SK-N-SH treated with all-trans-retinoic acid at 6 μM for 48 hours (cell line): ENCODE data around the gene AMPD3.

ENCODE experiments used
- ARNTL ChIP-seq: fragments of 450-650 bp; formaldehyde crosslinking; IDR thresholded peaks from 2 replicates; pipeline ENCODE4 v1.5.0; 2020; ENCODE audit warnings: low read depth, mild to moderate bottlenecking, moderate library complexity, borderline replicate concordance
- ISL1 ChIP-seq: fragments of 250-450 bp; sonication (Bioruptor Pico); IDR thresholded peaks from 2 replicates; pipeline ENCODE4 v2.1.2; 2022; ENCODE audit warnings: mild to moderate bottlenecking, moderate library complexity
- OSR1 ChIP-seq: fragments of 250-450 bp; sonication (Bioruptor Pico); IDR thresholded peaks from 2 replicates; pipeline ENCODE4 v1.8.0; 2022; ENCODE audit warnings: moderate library complexity, mild to moderate bottlenecking, inconsistent platforms
- PATZ1 ChIP-seq: fragments of 250-450 bp; sonication (Bioruptor Pico); IDR thresholded peaks from 2 replicates; pipeline ENCODE4 v1.8.0; 2020; ENCODE audit warnings: mild to moderate bottlenecking, moderate library complexity, borderline replicate concordance
- POU6F1 ChIP-seq: fragments of 250-450 bp; sonication (Bioruptor Pico); IDR thresholded peaks from 2 replicates; pipeline ENCODE4 v1.8.0; 2021; ENCODE audit warnings: low read depth, mild to moderate bottlenecking, moderate library complexity, borderline replicate concordance
- RARB ChIP-seq: fragments of 250-450 bp; sonication (Bioruptor Pico); IDR thresholded peaks from 2 replicates; pipeline ENCODE4 v1.8.0; 2021; ENCODE audit warnings: mild to moderate bottlenecking, moderate library complexity
- SNAI2 ChIP-seq: fragments of 250-450 bp; sonication (Bioruptor Pico); IDR thresholded peaks from 2 replicates; pipeline ENCODE4 v1.5.0; 2020; ENCODE audit warnings: mild to moderate bottlenecking, moderate library complexity
- ZC3H10 ChIP-seq: fragments of 250-450 bp; sonication (Bioruptor Pico); IDR thresholded peaks from 2 replicates; pipeline ENCODE4 v1.5.1; 2021; ENCODE audit warnings: mild to moderate bottlenecking, moderate library complexity
- ZFP30 ChIP-seq: fragments of 450-650 bp; formaldehyde crosslinking; IDR thresholded peaks from 2 replicates; pipeline ENCODE4 v1.5.0; 2022; ENCODE audit warnings: mild to moderate bottlenecking, moderate library complexity
- ZNF70 ChIP-seq: fragments of 450-650 bp; formaldehyde crosslinking; IDR thresholded peaks from 2 replicates; pipeline ENCODE4 v1.5.0; 2020; ENCODE audit warnings: mild to moderate bottlenecking, moderate library complexity
- ZNF8 ChIP-seq: fragments of 450-650 bp; formaldehyde crosslinking; IDR thresholded peaks from 2 replicates; pipeline ENCODE4 v1.5.0; 2020; ENCODE audit warnings: mild to moderate bottlenecking, moderate library complexity

GRCh38 chr11:10455637-10456487, 798 bp downstream of the AMPD3 start:
- TF ChIP-seq ZNF70 (CRISPR knock-in tag) (no peak), ZNF8 (CRISPR knock-in tag) (no peak), PATZ1 (CRISPR knock-in tag) (no peak), ISL1 (CRISPR knock-in tag) (no peak), ZC3H10 (no peak), ZFP30 (CRISPR knock-in tag) (no peak), RARB (CRISPR knock-in tag) (no peak), SNAI2 (CRISPR knock-in tag) (no peak; the same call in 1 of the 2 replicates), ARNTL (no peak), POU6F1 (CRISPR knock-in tag) (no peak), OSR1 (no peak)
